HG03097 (cell line): ENCODE results near the gene CCDC149.

ENCODE experiments used
- ATAC-seq: cut with Tn5 transposase; IDR thresholded peaks from one replicate; pipeline ENCODE4 v1.9.1; 2021; ENCODE audit not compliant: unreplicated experiment, low FRiP score

The CCDC149 gene

DNA sequence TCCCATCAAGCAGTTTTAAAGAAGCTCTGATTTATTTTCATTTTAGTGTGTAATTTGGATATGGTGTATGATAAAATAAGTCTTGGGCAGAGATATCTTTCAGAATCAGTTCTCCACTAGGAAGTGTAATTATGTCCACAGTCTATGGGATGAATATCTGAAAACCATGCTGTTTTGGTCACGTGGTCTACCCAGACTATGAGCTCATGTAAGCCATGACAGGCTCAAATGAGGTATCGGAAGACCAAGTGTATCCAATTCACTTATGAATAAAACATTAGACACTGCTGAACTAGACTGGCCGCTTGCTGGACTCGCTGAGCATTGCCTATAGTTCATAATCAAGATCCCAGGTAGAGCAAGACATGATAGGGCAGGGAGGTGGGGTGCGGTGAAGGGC lies 66.9 kb downstream of the CCDC149 start:
- no peak for ATAC-seq

DNA sequence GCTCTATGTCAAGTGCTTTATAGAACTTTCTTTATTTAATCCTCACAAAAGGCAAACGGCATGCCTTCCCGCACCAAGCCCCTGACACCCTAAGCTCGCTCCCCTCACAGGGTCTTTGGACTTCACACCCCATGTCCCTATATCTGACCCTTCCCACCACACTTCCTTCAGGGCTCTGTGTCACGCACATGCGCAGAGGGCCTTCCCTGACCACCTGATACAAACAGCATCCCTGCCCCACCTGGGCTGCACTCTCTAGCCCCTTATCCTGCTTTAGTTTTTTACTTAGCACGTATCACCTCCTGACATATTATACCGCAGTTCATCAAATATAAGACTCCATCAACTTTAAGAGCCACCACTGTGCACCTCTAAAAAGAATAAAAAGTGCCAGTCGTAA lies 67.7 kb downstream of the CCDC149 start:
- ATAC-seq: no peak

DNA sequence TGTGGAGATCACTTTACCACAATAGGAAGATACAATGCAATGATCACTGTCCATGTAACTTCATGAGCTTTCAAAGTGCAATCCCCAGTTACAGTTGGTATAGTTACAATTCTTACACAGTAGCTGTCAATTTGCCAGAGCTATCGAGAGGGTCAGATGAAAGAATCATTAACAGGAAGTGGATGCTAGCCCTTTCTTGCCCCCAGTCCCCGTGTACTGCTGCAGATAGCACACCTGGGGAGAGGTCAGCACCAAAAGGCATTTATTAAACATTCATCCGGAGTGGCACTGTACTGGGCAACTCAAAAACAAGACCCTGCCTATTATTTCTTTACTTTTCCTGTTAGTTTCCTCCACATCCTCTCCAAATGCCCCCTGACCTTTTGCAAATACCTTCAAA lies 69.7 kb downstream of the CCDC149 start:
- ATAC-seq: no peak

DNA sequence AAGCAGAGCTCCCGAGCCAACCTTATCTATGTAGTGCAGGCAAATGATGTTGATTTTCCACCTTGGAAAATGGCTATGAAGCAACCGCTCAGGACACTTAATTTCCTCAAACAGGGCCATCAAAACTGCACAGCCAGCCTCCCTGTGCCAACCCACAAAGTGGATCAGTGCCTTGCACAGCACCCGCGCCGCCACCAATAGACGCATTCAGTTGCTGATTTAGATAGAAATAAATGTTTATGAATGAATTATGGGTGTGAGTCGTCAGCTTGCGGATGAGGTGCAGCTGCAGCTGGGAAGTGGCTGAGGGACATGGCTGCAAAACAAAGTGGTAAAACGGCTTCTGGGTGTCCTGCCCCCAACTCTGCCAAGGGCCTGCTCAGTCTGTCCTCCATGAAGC lies 70.5 kb downstream of the CCDC149 start:
- no peak for ATAC-seq

DNA sequence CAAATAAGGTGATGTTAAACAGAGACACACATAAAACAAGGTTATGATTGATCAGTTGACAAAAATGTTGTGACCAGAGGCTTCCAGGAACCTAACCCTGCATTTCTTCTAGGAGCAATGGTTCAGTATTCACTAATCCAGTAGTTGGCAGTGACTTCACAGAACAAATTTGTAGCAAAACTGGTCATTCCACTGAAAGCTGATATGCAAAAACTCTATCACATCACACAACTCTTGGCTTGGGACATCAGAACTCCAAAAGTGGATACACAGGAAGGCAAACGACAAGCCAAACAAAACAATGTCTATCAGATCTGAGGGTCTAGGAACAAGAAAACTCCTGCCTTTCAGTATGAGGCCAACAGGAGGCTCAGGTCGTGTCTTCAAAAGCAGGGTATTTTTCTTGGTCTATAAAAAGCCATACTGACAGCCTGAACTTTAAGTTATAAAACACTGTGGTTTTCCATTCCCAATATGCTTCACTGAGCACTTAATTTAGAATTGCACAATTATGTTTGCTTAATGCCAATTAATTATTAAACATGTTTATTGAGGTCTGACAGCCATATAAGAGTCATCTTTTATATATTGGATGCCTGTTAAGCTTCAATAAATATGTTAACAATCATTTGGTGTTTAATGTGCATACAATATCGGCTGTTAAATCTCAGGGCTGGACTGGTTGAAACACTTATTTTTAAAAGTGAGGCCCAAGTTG lies 71.9 kb downstream of the CCDC149 start:
- no peak for ATAC-seq

DNA sequence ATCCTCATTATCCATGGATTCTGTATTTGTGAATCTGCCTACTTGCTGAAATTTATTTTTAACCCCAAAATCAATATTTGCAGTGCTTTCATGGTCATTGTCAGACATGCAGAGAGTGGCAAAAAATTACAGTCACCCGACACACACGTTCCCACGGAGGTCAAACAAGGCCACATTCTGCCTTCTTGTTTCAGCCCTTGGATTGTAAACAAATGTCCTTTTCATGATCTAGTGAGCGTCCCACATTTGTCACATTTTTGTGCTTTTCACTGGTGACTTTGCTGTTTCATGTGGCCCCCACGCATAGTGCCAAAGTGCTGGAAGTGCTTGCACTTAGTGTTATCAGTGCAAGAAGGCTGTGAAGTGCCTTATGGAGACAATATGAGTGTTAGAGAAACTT lies 72.5 kb downstream of the CCDC149 start:
- no peak for ATAC-seq

DNA sequence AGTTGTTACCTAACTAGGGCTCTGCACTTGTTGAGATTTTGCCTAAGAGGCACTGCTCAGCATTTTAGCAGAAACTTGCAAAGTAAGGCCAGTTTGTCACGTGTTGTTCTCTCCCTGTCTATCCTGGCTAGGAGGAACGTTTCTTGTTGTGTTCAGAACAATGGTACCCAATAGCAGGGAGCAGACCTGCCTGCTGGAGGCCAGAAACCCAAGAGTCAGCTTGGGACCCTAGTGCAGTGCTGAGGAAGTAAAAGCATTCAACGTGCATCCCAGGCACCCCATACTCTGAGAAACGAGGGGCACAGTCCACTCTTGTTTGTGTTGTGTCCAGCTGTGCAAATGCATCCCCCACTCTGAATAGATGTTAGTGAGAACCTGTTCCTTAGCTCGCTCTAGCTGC lies 75.1 kb downstream of the CCDC149 start:
- no peak for ATAC-seq

DNA sequence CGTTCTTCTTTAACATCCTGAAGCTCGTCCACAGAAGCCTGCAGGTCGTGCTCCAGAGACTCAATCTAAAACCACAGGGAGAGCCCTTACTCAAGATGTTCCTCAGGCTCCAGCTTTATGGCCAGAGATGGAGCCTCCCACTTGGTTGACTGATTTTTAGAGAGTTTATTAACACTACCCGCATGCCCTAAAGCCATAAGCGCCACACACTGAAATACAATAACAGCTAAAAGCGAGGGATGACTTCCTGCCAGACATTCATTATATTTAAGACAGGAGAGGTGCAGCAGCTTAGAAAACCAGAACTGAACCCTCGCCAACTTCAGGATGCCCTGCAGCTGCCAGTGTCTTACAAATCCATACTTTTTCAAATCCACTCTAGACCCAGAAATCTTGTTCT lies 75.5 kb downstream of the CCDC149 start:
- ATAC-seq: no peak

DNA sequence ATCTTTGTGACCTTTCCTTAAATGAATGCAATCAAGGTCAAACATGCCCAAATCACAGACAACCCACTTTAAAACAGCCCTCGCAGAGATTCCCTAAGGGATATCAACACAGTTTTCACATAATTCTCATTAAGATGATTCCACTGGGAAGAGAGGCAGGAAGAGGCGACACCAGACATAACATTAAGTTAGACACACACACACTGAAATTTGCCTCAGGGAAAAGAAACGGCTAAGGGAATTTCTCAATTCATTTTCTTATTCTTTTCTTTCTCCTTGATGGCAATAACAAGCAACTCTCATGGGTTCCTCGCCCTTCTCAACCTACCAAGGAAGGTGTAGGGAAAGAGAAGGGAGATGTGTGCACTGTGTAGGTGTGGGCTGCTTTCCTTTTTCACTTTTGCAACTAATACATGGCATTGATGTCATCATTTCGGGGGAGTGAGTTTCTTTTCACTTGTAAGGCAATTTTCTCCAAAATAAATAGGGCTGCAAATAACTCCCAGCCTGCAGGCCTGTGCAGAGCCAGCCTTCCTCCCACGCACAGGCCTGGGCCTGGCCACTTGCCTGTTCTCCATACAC lies 76.1 kb downstream of the CCDC149 start:
- ATAC-seq: no peak

DNA sequence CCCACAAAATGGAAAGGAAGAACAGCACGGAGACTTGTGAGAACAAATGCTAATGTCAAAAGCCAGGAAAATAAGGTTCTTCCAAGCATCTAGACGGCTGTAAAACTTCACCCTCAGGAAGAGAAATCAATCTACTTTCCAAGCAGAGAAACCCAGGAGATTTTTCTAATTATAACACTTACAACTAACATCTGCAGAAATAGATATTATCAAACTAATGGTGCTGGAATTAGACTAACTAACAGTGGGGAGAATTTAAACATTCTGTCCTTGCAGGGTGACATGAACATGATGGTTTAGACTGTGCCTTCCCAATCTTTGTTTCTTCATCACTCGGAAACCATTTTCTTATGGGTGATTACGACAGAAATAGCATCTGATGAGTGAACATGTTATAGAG lies 77.1 kb downstream of the CCDC149 start:
- ATAC-seq: no peak

DNA sequence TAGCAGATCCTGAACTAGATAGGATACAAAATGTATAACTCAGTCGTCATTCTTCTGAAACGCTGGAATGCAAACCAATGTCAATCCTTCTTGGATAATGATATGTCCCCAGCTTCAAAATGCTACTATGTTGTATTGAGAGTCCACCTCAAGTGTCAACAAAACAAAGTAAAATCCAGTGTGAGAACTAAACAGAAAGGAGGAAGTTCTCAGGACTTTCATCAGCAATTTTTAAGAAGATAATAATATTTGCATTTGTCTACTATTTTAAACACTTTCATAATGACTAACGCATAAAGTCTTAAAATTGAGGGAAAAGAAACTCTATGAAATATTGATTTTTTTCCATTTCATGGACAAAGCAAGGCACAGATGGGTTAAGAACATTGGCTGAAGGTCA lies 81.2 kb downstream of the CCDC149 start:
- no peak for ATAC-seq

DNA sequence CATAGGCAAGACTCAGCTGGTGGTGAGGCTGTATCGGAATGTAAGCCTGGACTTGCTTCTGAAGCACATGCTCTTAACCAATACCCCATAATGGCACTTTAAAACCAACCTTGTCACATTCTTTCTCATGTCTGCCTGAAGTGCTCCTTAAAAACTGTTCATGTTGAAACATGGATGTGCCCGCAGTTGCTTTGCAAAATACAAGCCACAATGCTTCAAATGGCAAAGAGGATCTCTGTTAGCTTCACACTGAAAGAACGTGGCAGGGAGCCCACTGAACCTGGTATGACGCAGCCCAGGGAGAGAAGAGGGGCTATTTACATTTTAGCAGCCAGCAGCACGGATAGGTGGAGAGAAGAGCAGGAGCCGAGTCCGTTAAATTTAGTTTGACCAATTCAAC lies 88.1 kb downstream of the CCDC149 start:
- no peak for ATAC-seq

DNA sequence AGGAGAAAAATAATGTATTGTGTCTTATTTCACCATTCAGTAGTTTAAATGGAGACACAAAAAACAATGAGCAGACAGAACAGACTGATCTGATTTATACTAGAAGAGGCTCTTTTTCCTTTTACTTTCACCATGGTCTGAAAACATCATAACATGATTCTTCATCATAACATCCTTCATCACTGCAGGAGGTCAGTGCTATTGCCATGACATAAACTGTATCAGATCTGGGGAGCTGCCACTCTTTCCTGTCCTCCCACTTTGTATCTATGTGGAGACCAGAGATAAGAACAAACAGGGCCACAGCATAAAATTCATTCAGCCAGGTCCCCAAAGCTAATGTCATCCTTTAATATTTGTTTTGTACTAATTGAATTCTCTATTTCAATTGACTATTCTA lies 92.3 kb downstream of the CCDC149 start:
- no peak for ATAC-seq

DNA sequence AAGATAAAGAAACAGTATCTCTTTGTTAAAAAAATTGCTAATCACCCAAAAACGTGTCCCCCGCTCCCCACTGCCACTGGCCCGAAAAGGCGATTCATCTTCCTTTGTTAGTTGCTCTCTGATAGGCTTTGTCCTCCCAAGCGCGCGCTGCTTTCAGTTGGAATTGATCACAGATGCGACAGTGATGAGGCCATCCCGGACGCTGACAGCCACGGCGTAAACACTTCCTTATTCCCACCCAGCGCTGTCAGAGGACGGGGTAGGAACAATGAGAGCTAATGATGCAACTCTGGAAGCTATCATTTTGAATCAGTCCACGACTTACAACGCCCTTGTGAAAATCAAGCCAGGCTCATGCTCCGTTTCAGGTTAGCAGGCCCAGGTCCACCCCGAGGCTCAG lies 96.0 kb downstream of the CCDC149 start:
- ATAC-seq: no peak

DNA sequence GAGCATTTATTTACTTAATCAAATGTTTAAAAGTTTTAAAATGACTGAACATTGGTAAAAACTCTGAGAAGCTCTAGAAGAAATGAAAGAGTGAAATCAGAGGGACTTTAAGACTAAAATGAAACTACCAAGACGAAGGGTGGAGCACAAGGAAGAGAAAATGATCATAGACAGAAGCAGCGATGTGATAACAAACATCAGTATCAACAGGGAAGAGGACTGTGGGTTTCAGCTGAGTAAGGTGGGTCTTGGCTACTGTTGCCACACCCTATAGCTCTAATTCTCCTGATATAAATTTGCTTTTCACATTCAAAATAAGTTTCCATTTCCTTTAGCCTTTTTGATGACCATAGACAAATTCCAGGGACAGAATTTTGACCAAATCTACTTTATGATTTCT lies 99.1 kb downstream of the CCDC149 start:
- no peak for ATAC-seq

DNA sequence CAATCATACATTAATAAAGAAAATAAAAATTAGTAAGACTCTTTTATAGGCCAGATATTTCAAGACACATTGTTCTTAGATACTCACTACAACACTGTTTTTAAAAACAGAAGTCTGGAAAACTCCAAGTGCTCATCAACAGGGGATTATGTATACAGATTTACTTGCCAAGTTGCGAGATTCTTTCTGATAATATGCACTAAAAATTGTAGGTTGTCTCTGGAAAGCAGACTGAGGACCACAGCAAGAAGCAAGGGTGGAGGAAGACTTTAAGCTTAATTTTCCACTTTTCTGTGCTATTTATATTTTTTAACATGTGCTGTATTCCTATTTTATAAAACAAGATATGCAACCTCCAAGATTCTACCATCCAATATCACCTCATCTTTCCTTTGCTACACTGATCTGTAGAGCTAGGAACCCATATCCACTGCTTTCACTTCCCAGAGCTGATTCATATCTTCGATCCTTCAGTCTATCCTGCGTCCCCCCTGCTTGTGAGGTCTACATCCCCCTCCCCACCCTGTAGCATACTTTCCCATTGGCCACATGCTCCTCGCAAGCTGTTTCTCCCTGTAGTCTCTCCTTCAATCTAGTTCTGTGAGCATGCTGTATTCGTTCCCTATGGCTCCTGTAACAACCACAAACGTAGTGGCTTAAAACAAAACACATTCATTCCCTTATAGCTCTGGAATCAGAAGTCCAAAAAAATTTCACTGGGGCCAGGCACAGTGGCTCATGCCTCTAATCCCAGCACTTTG lies 101.8 kb downstream of the CCDC149 start:
- no peak for ATAC-seq

DNA sequence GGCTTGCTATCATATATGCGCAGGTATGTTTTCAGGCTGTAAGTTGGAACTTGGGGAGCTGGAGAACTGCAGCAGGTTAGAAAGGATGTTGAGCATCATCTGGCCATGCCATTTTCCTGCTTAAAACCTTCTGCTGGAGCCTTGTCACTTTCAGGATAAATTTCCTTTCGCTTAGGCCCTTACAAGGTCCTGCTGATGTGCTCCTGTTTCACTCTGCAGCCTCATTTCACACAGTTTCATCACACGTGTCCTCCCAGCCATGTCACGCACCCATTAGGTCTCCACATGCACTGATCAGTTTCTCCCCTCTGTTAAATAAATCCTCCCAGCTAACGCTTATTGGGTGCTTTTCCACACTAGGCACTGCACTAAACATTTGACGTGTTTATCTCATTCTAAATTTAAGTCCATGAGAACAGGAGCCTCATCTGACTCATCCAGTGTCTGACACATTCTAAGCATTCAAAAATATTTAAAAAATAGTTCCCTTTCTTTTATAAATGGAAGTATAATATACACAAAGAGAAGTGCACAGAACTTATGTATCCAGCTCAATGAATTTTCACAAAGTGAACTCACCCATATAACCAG lies 102.9 kb downstream of the CCDC149 start:
- no peak for ATAC-seq

DNA sequence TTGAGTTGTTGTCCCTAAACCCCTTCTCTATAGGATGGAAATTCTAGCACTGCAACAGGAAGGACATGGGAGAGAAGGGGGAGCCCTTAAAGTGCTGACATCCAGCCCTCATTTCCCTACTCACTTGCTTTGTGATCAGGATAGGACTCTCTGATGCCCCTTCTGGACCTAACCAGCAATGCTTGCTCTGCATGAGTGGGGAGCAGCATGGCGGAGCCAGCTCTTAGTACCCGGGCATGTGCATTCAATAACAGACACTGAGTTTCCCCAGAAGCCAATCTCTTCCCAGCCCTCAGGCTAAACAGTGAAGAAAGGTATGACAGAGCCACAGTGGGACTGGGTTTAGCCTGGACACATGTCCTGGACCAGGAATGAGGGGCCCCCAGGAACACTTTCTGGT lies 103.5 kb downstream of the CCDC149 start:
- ATAC-seq: no peak

DNA sequence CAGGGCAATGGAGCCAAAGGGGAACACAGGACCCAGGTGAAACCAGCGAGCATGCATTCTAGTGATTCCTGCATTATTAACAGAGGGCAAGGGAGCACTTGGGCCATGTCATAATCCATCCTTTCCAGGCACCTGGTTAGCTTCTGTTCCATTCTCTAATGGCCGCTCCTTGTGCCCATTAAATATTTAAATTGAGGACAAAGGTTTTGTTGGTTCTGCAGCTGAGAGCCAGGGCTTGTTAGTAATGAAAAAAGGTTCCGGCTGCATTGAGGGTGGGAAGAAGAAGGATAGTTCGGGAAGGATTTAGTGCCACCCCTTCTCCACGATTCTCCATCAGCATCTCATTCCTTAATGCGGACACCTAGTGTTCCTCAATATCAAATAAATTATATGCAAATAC lies 103.9 kb downstream of the CCDC149 start:
- no peak for ATAC-seq

DNA sequence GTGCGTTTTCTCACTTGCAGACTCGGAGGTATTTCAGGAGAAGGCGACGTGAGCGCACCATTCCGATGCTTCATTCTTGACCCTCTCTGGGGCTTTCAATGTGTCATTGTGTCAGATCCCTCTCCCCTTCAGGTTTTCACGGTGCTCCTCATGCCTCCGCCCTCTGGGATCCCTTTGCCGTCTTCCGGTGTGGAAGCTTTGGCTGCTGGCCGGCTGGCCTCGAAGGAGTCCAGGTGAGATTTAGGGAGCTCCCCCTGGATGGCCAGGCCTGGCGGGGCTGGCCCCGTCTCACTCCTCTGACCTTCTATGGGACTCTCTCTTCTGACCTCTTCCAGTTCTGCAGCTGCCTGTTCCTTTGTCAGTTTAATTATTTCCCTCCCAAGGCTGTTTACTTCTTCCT lies 104.6 kb downstream of the CCDC149 start:
- no peak for ATAC-seq

DNA sequence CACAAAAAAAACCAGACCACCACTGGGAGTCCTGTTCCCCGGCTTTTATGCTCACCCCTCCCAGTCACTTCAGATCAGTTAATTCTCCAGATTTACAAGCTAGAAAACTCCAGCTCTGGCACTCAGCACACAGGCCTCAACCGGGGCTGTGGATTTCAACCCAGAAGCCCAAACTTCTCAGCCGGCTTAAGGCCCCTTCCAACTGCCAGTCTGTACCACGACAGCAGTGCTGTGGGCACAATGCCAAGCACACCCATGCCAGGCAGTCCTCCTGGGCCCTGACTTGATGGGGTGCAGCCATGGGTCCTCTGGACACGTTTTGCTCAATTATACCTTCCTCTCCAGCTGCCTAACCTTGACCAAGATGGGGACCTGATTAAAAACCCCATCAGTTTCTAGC lies 105.2 kb downstream of the CCDC149 start:
- ATAC-seq: no peak
